Stimulated activated CD4-positive, alpha-beta T cell treated with anti-CD3 and anti-CD28 coated beads, Interleukin-2, amount 100 ng/mL, for 4 hours (primary cell): Measurements from ENCODE around the gene DNPH1.

Experiments used
- DNase-seq: peaks from one replicate; pipeline ENCODE4 v3.0.0-alpha.2; 2020; ENCODE audit warnings: low read depth

Gene DNPH1

DNA sequence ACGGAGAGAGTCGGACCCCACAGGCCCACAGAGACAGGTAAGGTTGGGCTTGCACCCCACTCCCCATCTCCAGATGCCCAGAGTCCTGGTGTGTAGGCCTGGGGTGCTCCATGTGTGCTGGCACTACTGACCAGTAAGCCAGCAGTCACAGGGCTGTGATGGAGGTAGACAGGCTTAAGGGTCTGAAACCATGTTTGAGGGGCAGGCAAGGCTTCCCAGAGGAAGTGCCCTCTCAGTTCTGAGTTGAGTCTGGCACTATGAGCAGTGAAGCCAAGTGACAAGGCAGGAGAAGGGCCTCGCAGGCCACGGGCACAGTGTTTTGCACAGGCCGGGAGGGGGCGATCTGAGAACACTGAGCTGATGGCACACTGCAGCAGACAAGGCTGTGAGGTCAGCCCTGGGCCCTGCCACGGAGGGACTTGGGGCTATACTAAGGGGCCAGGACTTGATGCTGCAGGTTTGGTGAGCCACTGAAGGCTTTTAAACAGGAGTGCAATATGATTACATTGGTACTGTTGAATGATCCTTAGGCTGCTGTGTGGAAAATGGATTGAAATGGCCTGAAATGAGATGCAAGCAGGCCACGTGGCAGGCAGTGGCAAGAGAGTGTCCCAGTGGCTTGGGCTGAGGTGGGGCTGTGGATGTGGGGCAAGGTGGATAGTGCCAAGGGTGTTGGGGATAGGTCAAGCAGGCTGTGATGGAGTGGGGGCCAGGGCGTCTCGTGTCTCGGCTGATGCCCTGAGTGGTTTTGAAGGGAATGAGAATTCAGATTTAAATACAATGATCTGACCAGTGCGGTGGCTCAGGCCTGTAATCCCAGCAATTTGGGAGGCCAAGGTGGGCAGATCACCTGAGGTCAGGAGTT is 34.3 kb upstream of the DNPH1 start:
- DNase-seq: peak; percentile 67

DNA sequence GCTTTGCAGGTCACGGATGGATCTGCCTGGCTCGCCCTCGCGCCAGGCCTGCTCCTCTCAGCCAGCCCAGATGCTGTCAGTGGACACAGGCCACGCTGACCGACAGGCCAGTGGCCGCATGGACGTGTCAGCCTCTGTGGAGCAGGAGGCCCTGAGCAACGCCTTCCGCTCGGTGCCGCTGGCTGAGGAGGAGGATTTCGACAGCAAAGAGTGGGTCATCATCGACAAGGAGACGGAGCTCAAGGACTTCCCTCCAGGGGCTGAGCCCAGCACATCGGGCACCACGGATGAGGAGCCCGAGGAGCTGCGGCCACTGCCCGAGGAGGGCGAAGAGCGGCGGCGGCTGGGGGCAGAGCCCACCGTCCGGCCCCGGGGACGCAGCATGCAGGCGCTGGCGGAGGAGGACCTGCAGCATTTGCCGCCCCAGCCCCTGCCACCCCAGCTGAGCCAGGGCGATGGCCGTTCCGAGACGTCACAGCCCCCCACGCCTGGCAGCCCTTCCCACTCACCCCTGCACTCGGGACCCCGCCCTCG is 33.6 kb upstream of the DNPH1 start:
- no peak for DNase-seq

DNA sequence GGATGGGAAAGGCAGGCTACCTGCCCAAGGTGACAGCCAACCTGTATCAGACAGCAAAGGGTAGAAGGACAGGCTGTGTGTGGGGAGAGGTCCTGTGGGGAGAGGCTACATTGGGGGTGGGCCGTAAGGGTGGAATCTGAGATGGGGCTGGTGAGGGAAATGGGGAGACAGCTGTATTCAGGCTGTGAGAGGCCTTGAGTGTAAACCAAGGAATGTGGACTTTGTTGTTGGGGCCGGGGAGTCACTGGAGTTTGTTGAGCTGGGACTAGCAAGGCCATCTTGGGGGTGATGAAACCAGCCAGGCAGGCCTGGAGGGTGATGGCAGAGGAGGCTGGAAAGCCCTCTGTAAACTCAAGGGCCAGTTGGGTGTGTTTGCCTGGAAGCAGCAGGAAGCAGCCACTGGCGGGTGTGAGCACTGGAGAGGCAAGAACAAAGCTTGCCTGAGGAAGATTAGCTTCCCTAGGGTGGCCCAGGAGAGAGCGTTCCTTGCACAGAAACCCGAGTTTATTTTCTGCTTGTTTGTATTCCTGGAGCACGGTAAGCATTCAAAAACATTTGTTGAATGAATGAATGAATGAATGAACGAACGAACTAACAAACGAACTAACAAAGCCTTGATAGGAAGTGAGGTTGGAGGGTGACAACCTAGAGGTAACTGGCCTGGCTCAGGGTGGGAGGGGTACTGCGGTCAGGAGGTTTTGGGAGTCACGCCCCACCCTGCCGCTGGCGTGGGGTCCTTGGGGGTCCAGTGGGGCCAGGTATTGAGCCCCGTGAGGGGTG is 32.9 kb upstream of the DNPH1 start:
- no peak for DNase-seq

DNA sequence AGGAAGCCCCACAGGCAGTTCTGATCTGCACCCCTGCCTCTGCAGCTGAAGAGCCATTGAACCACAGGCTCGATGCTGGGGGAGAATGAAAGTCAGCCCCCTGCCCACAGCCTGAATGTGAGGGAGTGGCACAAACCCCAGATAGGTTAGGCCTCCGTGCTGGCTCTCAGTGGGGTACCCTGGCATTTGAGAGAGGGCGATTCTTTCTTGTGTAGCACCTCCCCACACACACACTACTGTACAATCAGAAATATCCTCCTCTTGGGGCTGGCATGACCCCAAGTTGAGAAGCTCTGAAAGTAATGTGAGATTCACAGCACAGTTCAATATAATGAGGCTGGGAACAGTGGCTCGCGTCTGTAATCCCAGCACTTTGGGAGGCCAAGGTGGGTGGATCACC is 31.9 kb upstream of the DNPH1 start:
- DNase-seq: no peak

DNA sequence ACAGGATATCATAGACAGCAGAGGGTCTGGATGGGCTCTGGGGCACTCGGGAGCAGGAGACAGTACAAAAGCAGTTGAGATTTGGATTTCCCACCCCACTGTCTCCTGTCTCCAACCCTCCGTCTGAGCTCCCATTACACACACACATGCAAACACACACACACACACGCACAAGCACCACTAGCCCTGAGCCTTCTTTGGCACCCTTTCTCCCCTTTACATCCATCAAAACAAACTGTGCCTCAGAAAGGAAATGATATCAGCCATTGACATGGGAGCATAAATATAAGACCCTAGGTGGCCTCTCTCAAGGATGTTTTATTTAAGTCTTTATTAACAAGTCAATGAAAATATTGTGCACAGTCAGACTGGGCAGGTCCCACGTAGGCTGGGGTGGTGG is 31.5 kb upstream of the DNPH1 start:
- no peak for DNase-seq

DNA sequence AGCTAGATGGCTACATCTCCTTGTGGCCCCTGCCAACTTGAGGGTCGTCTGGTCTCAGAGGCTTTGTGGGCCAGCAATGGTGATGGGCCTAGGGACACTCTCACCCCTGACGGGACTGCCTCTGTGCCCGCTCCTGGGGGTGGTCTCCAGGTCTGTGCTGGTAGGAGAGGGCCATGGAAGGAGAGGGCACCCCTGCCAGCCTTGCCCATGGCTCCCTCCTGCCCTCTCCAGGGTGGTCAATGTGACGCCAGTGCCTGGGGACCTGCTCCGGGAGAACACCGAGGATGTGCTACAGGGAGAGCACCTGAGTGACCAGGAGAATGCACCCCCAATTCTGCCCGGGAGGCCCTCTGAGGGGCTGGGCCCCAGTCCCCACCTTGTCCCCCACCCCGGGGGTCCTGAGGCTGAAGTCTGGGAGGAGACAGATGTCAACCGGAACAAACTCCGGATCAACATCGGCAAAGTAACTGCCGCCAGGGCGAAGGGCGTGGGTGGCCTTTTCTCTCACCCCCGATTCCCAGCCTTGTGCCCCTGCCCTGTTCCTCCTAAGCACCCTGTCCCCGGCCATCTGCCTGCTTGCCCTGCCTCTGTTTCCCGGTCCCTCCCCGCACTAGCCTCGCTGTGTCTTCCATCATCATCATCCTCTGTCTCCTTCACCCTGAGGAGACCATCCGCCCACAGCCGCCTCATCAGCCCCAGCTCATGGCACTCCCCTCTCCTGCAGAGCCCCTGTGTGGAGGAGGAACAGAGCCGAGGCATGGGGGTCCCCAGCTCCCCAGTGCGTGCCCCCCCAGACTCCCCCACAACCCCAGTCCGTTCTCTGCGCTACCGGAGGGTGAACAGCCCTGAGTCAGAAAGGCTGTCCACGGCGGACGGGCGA is 29.8 kb upstream of the DNPH1 start:
- DNase-seq: no peak

DNA sequence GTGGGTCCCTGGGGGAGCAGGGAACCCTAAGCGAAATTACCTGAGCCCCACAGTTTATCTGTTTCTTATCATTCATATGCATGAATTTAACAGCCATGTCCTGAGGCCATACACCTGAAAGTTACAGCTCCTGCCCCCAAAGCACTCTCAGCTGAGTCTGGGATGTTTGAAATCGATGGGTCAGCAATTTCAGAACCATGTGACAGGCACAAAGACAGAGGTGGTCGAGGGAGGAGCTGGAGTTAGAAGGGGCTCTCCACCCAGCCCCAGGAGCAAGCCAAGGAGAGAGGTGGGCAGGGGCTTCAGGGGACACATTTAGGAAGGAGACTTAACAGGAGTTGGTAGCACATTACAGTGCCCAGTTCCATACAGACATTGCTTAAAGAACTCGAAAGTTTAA is 28.9 kb upstream of the DNPH1 start:
- no peak for DNase-seq

DNA sequence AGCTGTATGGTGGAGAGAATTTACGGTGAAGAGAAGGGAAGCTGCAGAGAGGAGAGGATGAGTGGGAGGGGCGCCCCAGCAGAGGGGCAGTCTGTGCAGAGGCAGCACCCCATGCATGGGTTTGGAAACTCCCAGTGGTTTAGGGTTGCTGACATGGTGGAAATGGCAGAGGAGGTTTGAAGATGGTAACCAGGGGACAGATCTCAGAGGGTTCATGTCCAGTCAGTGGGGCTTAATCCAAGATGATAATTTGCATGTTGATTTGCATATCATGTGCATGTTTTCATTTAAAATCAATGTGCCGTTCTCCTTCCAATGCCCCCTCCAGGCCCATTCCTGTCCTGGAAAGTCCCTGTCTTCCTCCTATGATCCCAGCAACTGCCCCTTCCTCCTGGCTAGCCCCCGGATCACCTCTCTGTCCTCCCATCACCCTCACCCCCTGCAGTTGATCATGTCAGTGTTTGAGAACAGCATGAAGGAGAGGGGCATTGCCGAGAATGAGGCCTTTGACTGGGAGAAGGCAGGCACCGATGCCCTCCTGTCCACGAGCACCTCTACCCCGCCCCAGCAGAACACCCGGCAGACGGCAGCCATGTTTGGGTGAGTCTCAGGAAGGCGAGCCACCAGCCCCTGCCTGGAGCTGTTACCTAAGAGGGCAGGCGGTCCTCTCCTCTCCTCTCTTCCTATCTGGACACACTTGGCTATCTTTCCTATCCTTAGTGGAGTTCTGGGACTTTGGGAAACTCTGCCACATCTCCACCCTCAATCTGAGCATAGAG is 28.3 kb upstream of the DNPH1 start:
- DNase-seq: no peak

DNA sequence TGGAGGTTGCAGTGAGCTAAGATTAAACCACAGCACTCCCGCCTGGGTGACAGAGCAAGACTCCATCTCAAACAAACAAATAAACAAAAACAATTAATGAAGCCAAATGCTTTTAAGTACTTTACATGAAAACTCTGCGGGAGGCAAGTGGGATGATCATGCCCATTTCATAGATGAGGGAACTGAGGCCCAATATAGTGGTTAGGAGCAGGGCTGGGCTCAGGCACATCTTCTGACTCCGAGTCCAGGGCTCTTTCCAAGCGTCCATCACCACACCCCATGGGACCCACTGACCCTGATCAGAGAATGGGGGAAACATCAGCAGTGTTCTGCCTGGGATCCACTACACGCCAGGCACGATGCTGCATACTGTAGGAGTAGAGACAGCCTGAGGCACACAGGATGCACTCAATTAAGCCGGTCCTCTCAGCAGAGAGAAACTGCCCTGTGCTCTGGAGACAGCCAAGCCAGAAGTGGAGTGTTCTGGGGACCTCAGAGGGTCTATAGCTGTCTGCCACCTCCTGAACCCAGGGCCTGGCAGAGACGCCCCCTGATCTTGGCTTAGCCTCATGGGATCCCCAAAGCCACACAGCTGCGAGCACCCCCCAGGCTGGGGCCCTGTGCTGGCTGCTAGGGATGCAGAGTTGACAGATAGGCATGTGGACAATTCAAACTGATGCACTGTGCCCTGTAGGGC is 27.5 kb upstream of the DNPH1 start:
- no peak for DNase-seq

DNA sequence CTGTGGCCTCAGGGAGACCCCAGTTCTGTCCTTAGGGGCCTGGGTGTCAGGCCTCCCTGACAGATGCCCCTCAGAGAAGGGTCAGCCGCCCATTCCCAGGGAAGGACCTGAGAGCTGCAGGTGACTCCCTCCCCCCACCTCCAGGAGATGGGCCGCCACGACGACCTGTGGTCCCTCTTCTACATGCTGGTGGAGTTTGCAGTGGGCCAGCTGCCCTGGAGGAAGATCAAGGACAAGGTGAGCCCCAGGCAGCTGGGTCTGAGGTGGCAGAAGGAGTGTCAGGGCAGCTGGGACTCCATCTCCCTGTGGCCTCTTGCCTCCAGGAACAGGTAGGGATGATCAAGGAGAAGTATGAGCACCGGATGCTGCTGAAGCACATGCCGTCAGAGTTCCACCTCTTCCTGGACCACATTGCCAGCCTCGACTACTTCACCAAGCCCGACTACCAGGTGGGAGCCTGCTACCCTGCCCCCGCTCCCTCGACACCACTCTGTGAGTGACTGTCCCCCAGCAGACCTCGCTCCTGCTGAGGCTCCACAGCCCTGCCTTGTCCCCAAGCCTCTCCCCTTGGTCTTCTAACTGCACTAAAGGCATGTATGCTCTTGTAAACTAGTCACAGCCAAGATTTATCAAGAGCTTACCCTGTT is 26.2 kb upstream of the DNPH1 start:
- no peak for DNase-seq

DNA sequence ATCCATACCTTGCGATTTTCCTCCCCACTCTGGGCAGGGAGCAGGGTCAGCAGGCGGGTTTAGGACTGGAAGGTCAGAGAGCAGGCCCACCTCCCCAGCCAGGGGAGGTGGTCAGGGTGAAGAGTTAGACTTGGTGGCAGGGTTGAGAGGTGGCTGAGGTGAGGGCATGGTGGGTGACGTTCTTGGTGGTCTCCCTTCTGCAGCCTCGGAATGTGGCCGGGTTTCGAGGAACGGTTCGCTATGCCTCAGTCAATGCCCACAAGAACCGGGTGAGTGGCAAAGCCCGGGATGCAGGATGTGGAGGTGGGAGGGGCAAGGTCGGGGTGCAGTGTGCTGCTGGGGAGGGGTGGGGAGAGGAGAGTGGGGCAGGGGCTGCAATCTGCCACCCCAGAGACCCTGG is 25.6 kb upstream of the DNPH1 start:
- no peak for DNase-seq

DNA sequence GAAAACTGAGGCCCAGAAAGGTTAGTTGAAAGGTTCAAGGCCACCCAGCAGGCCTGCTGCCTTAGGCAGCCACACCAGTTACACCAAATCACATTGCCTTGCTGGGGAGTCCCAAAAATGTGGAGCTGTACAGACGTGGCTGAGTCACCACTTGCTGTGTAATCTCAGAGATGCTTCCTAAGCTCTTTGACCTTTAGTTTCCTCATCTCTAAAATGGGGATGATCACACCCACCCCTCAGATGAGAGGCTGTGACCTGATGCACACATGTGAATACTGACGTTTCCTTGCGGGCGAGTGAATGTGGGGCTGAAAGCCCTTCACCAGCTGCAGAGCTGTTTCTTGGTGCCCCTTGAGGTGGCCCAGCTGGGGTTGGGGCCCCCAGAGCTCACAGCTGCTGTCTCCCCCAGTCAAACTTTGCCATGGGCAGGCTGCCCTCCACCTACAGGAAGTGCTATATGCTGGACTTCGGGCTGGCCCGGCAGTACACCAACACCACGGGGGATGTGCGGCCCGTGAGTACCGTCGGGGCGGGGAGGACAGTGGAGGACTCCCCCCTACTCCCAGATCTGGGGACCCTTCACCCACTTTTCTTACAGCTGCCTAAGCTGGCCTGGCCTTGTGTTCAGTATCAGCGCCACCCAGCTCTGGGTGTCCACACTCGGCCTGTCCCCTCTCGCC is 25.0 kb upstream of the DNPH1 start:
- no peak for DNase-seq

DNA sequence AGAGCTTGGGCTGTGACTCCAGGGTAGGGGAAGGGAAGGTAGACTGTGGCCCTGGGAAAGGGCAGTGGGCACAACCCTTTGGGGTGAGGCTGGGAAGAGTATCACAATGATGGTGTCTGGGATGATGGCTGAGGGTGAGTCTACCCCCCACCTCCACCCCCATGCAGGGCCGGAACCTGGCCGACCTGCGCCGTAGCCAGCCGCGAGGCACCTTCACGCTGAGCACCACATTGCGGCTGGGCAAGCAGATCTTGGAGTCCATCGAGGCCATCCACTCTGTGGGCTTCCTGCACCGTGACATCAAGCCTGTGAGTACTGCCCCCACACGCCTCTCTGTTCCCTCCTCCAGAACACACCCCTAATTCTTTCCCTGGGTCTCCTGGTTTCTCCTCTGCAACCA is 24.1 kb upstream of the DNPH1 start:
- no peak for DNase-seq

DNA sequence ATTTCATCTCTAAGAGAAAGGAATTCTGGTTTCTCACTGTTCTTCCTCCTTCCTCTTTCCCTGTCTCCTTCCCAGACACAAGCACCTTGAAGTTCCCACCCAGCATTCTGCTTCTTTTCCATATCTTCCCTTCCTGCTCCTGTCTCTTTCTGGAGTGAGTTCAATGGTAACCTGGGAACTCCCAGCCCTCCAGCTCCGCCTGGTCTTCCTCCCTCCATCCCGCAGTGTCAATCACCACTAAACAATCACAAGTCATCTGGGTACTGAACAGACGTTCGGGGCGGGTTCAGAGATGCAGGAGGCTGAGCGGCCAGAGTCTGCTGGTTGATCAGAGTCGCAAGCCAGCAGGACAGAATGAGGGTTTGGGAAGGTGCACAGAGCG is 21.7 kb upstream of the DNPH1 start:
- no peak for DNase-seq

DNA sequence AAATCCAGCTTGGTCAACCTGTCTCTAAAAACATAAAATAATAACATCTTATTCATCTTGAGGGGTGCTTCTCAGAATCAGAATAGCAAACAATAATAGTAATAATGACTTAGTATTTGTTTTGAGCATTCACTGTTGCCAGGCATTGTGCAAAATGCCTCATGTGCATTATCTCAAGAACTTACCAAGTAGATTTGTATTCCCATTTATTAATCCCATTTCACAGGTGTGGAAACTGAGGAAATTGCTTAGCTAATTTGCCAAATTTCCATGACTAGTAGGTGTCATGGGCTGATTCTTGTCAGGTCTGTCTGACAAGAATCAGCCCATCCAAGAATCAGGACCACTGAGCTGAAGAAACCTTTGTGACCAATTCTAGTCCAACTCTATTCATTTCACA is 19.5 kb upstream of the DNPH1 start:
- no peak for DNase-seq

DNA sequence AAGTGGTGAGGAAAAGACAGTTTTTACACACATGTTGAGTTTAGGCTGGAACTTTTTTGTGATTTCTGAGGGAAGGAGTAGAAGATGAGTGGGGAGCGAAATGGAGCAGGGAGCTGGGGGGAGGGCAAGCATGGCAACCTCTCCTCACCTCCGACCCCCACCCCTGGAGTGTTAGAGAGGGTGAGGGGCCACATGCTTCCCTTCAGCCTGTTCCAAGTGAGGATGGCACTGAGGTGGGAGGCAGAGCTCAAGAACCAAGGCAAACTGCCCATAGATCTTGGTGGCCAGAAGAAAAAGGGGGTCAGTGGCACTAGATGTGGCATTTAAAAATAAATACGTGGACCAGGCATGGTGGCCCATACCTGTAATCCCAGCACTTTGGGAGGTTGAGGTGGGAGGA is 18.8 kb upstream of the DNPH1 start:
- DNase-seq: no peak

DNA sequence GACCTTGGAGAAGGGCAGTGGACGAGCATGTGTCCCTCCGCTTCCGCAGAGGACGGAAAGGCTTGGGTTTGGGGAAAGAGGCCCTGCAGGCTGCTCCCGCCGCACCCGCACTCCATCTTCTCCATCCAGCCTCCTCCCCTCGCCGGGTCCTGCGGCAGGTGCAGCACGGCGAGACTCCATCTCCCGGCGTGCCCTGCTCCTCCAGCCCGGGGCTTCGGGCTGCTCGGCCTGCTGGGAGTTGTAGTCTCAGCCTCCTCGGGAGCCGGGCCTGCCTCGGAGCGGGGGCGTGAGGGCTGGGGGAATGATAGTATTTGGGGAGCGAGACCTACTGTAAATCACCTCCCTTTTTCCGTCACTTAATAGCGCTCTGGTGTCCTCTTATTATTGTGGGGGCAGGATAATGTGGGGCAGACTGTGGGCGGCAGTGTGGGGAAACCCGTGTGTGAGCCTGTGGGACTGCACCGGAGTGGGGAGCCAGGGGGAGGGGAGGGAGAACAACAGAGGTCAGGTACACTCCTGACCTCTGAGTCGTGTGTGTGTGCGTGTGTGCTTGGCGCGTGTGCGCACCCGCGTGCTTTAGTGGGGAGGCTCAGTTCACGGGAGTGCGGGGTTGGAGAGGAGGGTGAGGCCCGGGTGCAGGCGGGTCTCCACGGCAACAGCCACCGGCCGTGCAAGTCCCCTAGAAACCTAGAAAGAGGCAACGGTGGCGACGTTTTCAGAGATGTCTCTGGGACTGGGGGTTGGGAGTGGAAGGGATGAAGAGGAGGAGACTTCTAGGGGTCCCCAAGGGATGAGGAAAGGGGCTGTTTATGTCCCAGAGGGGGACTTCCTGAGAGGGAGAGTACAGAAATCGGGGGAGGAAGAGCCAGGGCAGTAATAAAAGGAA is 18.1 kb upstream of the DNPH1 start:
- DNase-seq: peak; percentile 77

DNA sequence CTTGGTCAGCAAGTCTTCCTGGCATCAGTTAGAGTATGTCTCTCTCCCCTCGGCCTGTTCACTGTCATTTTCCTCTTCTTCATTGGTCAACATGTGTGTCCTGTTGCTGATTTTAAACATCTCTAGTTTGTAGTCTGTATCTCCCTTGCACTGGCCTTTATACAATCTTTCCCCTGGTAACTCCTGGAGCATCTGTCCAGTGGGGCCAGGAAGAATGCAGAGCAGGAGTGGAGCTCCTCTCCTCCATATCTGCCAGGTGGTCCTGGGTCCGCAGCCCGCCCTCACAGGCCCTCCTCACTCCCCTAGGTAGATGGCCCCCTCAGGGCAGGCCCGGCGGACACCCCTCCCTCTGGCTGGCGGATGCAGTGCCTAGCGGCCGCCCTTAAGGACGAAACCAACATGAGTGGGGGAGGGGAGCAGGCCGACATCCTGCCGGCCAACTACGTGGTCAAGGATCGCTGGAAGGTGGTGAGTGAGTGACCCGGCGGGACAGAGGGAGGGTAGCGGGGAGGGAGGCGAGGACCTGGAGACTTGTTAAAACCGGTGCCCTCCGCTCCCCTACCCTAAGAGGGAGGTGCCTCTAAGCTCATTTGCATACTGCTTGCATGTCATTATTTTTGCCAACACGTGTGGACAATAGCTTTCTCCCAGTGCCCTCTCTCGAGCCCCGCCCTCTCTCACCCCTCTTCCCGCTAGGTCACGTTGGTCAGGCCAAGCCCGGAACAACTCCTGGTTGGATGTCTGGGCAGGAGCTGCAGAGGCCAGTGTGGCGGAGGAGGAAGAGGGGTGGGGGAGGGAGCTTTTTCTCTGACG is 17.2 kb upstream of the DNPH1 start:
- DNase-seq: no peak
